GM12878 (cell line): ENCODE measurements around the gene TRIM71. TPM values are rescaled to one million over a fixed set of nuclear protein-coding genes. Genes with fewer than 3 reads are reported as not detected.
"Not testable (repeated sequence)": the region's sequence is repeated elsewhere in the genome, so short reads cannot be mapped to it uniquely, and the experiment has no call there.

Source experiments
- ATAC-seq: fragments of 200-7000 bp; cut with Tn5 transposase; 3 replicates; pipeline ENCODE4 v1.9.1; 2020; ENCODE audit warnings: mild to moderate bottlenecking, moderate library complexity
- BruUV-seq: library from RNA; stranded (reverse); fragments of 400-500 nt; replicated peaks from 2 replicates; lab custom pipeline; 2021; lab: Mats Ljungman, UMichigan
- CTCF ChIA-PET: fragments of 300-600 bp; sonication (Branson Sonifier 250); formaldehyde crosslinking; extraction: SDS; loops from one replicate; lab custom pipeline; 2021; ENCODE audit warnings: inconsistent platforms; lab: Yijun Ruan, JAX
- POLR2A ChIA-PET: fragments of 350-600 bp; formaldehyde crosslinking; extraction: SDS; loops from one replicate; lab custom pipeline; 2021; ENCODE audit warnings: inconsistent platforms; lab: Charles Lee
- RAD21 ChIA-PET: fragments of 300-600 bp; sonication (Branson Sonifier 250); formaldehyde crosslinking; loops from one replicate; lab custom pipeline; 2023; ENCODE audit warnings: antibody characterized with exemption; ENCODE audit not compliant: unreplicated experiment; lab: Charles Lee
- SMC1A ChIA-PET: fragments of 300-600 bp; sonication (Branson Sonifier 250); formaldehyde crosslinking; loops from one replicate; lab custom pipeline; 2023; ENCODE audit not compliant: unreplicated experiment, uncharacterized antibody; lab: Charles Lee
- DNase-seq: peaks from one replicate; pipeline ENCODE4 v3.0.0-alpha.2; 2011; ENCODE audit warnings: low read depth, low spot score
- FAIRE-seq: peaks from 3 replicates; lab custom pipeline; 2011; peaks lifted over from hg19 to GRCh38; lab: Jason Lieb, UNC
- H2AFZ ChIP-seq: 2 replicates; pipeline ENCODE4 v1.6.0; 2011; ENCODE audit warnings: low read depth, low read length, control low read depth; ENCODE audit not compliant: control insufficient read depth
- H3K27ac ChIP-seq: 2 replicates; pipeline ENCODE4 v1.5.1; 2011; ENCODE audit warnings: control low read depth; ENCODE audit not compliant: control insufficient read depth, insufficient read depth
- H3K27me3 ChIP-seq, 2 experiments: replicated peaks in 1 of 2; 2 replicates each; pipeline versions ENCODE4 v1.6.0 to v1.6.1; 2011; ENCODE audit warnings: low read length in 1 of 2; ENCODE audit not compliant: control insufficient read depth in 2 of 2, insufficient read depth in 2 of 2
- H3K36me3 ChIP-seq, 2 experiments: 2 replicates each; pipeline ENCODE4 v1.5.1; 2011; ENCODE audit warnings: low read length in 1 of 2; ENCODE audit not compliant: control insufficient read depth in 2 of 2, insufficient read depth in 2 of 2
- H3K4me1 ChIP-seq: 2 replicates; pipeline ENCODE4 v1.6.1; 2011; ENCODE audit warnings: mild to moderate bottlenecking, low read length, moderate library complexity, mixed read lengths; ENCODE audit not compliant: control insufficient read depth, insufficient read depth
- H3K4me2 ChIP-seq: 2 replicates; pipeline ENCODE4 v1.6.0; 2011; ENCODE audit warnings: control low read depth; ENCODE audit not compliant: control insufficient read depth, insufficient read depth
- H3K4me3 ChIP-seq: fragments of 200-600 bp; sonication (generic); 2 replicates; pipeline ENCODE4 v1.5.1; 2016
- H3K79me2 ChIP-seq: 2 replicates; pipeline ENCODE4 v1.6.0; 2011; ENCODE audit warnings: low read length; ENCODE audit not compliant: control insufficient read depth, insufficient read depth
- H3K9ac ChIP-seq: 2 replicates; pipeline ENCODE4 v1.8.0; 2011; ENCODE audit warnings: low read length, control low read depth, mixed read lengths; ENCODE audit not compliant: control insufficient read depth, insufficient read depth
- H3K9me3 ChIP-seq: replicated peaks from 3 replicates; pipeline ENCODE4 v1.5.1; 2011; ENCODE audit warnings: mild to moderate bottlenecking, low read length; ENCODE audit not compliant: control insufficient read depth, insufficient read depth
- H4K20me1 ChIP-seq: 2 replicates; pipeline ENCODE4 v1.6.0; 2011; ENCODE audit not compliant: control insufficient read depth, insufficient read depth
- WGBS: methylation state at CpG from one replicate; pipeline ENCODE4 v1.1.6; 2016; ENCODE audit warnings: low lambda C conversion rate; ENCODE audit not compliant: insufficient replicate concordance, insufficient coverage; ENCODE audit errors: missing lambda C conversion rate; 5-methylcytosine and 5-hydroxymethylcytosine counted together
- in situ Hi-C: fragments of 300-500 bp; cut with MboI; formaldehyde crosslinking; loops from 9 replicates; pipeline ENCODE4 v1.14.3; 2018; ENCODE audit warnings: mixed read lengths
- intact Hi-C: fragments of 100-400 bp; cut with micrococcal nuclease; formaldehyde crosslinking; loops from one replicate; pipeline ENCODE4 v1.14.2; 2022; ENCODE audit not compliant: unreplicated experiment
- polyA plus RNA-seq, 11 experiments: library from polyadenylated mRNA; depleted of rRNA in 4 of 11; unstranded in 6 of 11; stranded (reverse) in 5 of 11; fragments of >200 nt; fragmentation: Nextera tagmentation in 4 of 11; fragmentation: Illumina TruSeq in 1 of 11; extraction: Ambion mirVana in 4 of 11; extraction: Trizol in 1 of 11; gene quantifications; 1 replicate in 1 of 11; 2 replicates in 10 of 11; pipeline versions ENCODE4 v1.2.1 to v1.2.3, GENCODE V29; 2011 to 2016; ENCODE audit warnings: inconsistent platforms in 2 of 11, missing spikeins in 2 of 11, low read depth in 1 of 11
- total RNA-seq, 4 experiments: library from RNA; depleted of rRNA in 3 of 4; stranded (reverse); fragments of >200 nt in 3 of 4; fragmentation: Illumina TruSeq in 1 of 4; extraction: Trizol in 1 of 4; gene quantifications; 2 replicates each; pipeline versions ENCODE4 v1.2.1 to v1.2.3, GENCODE V29; 2013 to 2021

Gene TRIM71
- total and polyA plus RNA-seq, 10 of the 15 experiments (the other 5 are each of a cell fraction or from before 2014, with no cell fraction given): 0.02 to 1.8 (median 0.16) TPM

DNA sequence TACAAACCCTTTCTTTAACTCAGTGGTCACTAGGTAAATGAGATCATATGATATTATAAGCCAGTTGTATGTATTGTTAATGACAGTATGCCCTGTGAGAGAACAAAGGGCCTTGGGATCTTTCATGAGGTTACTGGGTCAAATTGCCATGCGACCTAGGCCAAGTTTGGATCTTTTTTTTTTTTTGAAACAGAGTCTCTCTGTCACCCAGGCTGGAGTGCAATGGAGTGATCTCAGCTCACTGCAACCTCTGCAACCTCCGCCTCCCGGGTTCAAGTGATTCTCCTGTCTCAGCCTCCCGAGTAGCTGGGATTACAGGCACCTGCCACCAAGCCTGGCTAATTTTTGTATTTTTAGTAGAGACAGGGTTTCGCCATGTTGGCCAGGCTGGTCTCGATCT lies 27.7 kb downstream of the TRIM71 start:
- SMC1A ChIA-PET, DNase-seq, intact Hi-C loops, BruUV-seq, in situ Hi-C loops, H2AFZ ChIP-seq, H3K4me2 ChIP-seq, H3K27ac ChIP-seq, ATAC-seq, H3K9ac ChIP-seq, RAD21 ChIA-PET, H3K4me1 ChIP-seq, H3K36me3 ChIP-seq, H3K4me3 ChIP-seq, H4K20me1 ChIP-seq, H3K9me3 ChIP-seq, H3K79me2 ChIP-seq, H3K27me3 ChIP-seq, FAIRE-seq: not testable (repeated sequence)
- CTCF ChIA-PET: interaction anchor here (1.7 kb wide), 1 partner anchor 25 kb away, joined by 5 read pairs; no protein-coding TSS in a partner anchor
- POLR2A ChIA-PET: interaction anchor here (0.7 kb wide), 1 partner anchor 114 kb away, joined by 7 read pairs; no protein-coding TSS in a partner anchor
- 58% methylated on average over 6 of the region's 6 CpGs for WGBS

DNA sequence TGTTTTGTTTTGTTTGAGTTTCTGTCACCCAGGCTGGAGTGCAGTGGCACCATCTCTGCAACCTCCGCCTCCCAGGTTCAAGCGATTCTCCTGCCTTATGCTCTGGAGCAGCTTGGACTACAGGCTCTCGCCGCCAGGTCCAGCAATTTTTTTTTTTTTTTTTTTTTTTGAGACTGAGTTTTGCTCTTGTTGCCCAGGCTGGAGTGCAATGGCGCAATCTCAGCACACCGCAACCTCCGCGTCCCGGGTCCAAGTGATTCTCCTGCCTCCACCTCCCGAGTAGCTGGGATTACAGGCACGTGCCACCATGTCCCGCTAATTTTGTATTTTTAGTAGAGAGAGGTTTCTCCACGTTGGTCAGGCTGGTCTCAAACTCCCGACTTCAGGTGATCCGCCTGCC lies 29.2 kb downstream of the TRIM71 start:
- 74% methylated on average over 9 of the region's 15 CpGs for WGBS
- H3K79me2 ChIP-seq, H3K4me3 ChIP-seq, H3K27me3 ChIP-seq, H3K36me3 ChIP-seq, H3K4me2 ChIP-seq, H3K4me1 ChIP-seq, CTCF ChIA-PET, RAD21 ChIA-PET, intact Hi-C loops, in situ Hi-C loops, H3K9ac ChIP-seq, POLR2A ChIA-PET, H3K9me3 ChIP-seq, H2AFZ ChIP-seq, ATAC-seq, H3K27ac ChIP-seq, FAIRE-seq, DNase-seq, BruUV-seq, H4K20me1 ChIP-seq: not testable (repeated sequence)
- SMC1A ChIA-PET: interaction anchor here (0.6 kb wide), 2 partner anchors 35 to 864 kb away, joined by 3 read pairs; no protein-coding TSS in a partner anchor
